GM21576 (cell line): Measurements from ENCODE around the gene FSD2.

ENCODE experiments used
- ATAC-seq: cut with Tn5 transposase; IDR thresholded peaks from one replicate; pipeline ENCODE4 v1.9.1; 2021; ENCODE audit warnings: mild to moderate bottlenecking, moderate library complexity; ENCODE audit not compliant: unreplicated experiment

FSD2 gene, protein sequence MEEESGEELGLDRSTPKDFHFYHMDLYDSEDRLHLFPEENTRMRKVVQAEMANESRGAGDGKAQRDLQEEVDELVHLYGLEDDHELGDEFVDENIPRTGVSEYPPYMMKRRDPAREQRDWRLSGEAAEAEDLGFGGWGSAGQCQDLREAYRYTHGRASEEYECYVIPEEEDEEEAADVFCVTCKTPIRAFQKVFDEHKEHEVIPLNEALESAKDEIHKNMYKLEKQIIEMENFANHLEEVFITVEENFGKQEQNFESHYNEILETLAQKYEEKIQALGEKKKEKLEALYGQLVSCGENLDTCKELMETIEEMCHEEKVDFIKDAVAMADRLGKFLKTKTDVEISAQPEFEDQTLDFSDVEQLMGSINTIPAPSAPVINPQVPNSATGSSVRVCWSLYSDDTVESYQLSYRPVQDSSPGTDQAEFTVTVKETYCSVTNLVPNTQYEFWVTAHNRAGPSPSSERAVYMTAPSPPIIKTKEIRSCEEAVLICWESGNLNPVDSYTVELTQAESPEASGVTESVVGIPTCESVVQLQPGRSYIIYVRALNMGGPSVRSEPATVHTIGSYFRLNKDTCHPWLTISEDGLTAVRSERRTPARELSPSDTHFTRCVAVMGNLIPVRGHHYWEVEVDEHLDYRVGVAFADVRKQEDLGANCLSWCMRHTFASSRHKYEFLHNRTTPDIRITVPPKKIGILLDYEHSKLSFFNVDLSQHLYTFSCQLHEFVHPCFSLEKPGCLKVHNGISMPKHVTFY

DNA sequence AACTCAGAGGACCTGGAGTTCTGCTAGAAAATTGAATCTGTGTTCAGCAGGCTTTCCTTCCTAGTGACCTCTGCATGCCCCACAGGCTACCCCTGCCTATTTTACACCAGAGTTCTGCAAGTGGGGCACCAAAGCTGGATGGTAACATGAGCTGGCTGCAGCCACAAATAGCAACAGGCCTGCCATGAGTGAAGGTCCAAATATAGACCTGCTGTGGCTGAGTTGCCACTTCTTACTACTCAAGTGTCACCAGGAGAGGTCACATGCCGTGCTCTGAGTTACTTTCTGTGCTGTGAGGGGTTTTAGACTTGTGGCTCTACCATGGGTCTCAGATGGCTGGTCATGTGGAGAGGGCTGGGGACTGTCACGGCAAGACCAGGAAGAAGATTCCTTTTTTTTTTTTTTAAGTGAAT, at the start of gene FSD2:
FSD2 (minus strand) TSS at position 76 of the 413 bp plus-strand sequence. CDS start 18,679 bp downstream, outside the sequence.
- ATAC-seq: peak; percentile 59

DNA sequence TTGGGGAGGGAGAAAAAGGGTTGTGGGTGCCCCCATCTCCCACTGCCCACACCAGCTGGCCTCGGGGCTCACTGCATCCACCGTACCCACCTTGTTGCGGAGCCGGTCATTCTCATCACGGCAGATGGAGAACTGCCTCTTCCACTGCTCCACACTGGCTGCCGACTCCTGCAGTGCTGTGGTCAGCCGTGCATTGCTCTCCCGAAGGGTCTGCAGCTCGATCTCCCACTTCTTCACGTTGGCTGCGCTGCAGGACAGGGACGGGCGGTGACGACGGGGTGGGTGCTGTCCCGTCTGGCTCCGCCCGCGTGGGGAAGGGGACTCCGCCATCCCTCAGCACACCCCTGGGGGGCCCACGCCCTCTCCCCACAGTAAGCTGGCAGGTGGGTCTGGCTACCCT, 48.7 kb upstream of the FSD2 start:
- ATAC-seq: no peak

DNA sequence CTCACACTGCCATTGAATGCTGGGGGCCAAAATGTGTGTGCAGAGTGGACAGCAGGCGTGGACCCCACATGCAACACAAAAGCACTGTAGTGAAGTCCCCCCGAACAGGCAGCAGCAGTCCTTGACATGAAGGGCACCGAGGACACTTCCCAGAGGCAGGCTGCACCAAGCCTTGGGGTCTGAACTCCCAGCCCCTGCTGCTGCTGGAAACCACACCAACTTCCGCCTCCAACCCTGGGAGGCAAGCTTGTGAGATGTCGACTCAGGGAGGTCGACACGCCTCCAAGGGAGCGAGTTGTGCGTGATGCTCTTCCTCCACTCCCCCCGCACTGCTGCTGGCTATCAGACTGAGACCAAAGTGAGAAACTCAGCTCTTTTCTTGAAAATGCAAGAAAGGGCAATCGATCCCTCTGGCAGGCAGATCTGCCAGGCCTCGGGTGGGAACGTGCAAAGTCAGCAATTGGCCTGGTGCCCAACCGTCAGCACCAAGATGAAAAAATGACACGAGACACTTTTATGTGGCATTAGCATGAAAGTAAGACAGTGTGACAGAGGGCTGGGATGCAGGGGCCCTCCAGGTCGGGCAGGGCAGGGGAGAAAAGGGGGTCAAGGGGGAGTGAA, 47.2 kb upstream of the FSD2 start:
- no peak for ATAC-seq

DNA sequence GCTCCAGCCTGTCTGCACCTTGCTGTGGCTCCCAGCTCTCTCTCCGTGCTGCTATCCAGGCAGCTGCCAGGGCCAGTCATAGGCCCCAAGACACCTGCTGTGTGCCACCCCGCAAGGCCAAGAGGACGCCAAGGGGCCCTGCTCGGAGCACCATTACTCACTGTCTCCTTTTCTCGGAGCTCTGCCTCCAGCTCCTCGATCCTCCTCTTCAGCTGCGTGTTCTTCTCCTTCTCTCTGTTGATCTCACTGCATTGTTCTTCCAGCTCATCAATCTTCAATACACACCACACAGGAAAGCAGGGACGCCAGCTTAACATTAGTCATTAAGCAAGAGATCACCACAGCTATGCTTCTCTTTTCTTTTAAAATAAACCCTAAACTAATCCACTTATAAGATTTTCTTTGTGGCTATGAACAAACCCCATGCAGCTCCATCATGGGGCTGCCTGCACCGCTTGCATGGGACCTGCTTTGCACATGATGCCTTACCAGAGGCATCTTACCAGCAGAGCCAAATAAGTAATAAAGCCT, 46.2 kb upstream of the FSD2 start:
- ATAC-seq: no peak

DNA sequence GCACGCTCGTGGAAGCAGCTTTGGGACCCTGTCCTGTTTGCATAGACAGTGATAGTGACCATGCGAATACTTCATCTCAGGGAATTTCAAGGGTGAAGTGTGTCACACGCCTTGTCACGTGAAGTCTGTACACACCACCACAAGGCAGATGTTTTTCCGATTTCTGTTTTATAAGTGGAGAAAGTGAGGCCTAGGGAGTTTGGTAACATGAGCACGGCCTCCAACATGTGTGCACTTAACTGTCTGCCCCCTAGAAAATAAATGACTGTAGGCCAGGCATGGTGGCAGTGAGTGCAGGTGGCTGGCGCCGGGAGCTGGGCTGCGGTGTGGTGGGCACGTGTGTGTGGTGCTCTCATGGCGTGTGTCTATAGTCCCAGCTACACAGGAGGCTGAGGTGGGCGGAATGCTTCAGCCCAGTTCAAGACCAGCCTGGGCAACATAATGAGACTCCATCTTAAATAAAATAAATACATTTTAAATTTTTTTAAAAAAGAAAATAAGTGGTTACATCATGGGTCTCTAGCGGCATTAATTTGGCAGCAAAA, 45.5 kb upstream of the FSD2 start:
- ATAC-seq: no peak

DNA sequence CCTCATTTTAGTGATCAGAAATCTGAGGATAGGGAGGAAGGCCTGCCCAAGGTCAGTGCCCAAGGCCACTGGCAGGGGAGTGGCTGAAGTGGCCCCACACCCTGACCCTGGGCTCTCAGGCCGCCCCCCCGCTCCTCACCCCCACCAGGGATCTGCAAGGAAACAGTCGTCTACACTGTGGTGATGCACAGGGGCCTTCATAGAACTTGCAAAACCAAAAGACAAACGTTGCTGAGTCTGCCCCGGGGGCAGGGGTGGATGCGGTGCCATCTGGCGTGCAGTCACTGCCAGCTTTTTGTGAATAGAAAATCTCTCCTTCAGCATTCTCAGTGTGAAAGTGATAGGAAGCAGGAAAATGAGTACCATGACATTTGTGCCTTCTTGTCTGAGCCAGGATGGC, 44.9 kb upstream of the FSD2 start:
- ATAC-seq: no peak

DNA sequence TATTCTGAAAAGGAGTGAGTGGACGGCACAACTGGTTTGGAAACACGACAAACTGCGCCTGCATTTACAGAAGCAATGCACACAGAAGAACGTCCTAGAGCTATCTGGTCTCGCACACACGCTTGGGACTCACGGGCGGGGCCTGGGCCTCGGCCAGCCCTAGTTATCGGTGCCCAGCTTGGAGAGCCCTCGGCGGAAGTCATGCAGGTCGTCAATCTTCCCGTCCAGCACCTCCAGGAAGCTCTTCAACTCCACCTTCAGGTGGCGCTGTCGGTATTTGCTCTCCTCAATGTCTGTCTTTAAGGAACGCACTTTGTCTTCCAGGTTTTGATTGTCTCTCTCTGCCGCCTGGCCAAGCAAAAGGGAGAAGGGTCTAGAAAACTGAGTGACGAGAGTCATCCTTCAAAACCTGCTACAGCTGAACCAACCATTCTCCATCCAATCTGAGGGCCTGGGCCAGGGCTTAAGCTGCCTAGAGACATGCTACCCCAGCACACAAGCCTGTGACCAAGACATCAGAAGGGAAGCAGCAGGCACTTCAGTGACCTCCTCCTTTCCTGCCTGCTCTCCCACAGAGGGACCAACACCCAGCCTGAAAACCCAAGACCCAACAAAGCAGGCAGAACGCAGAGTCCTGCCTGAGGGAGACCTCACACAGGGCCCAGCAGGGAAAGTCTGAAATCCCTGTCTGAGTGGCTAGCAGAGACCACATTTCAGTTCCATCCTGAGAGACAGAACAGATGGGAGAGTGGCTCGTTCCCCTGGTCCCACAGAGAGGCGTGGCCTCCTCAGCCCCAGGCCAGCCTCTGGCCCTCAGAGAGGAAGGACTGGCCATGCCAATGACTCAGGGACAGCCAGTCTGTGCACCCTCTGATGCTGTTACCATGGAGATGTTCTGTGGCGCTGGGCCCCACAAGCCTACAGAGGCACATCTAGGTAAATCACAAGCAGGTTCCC, 44.0 kb upstream of the FSD2 start:
- ATAC-seq: peak; percentile 71

DNA sequence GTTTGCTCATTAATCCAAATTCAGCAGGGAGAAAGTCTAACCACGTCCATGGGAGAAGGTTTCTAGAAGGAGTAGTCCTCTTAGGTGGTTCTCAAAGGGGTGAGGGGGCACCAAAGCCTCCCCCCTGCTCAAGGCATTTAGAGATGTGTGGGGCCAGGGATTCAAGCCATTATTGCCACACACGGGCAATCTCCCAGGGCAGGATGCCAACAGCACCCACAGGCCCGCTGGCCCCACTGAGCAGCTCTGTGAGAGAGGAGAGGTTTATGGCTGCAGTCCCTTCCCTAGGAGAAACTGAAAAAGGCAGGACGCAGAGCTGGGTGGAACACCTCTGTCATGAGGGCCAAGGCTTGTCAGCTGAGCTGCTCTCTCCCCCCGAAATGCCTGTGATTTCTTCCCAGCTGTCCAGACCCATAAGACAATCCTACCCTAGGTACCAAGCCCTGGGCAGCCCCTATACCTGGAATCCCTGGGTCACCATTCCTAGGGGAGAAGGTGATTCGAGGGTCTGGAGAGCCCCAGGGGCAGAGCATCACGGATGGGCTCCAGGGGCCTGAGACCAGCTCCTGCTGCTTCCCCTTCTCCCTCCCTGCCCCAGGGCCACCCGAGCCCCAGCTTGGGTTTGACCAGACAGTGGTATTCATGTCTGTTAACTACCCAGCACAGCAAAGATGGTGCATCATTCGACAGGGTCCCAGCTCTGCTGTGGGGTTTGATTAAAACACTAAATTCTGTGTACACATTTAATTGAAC, 42.5 kb upstream of the FSD2 start:
- no peak for ATAC-seq

DNA sequence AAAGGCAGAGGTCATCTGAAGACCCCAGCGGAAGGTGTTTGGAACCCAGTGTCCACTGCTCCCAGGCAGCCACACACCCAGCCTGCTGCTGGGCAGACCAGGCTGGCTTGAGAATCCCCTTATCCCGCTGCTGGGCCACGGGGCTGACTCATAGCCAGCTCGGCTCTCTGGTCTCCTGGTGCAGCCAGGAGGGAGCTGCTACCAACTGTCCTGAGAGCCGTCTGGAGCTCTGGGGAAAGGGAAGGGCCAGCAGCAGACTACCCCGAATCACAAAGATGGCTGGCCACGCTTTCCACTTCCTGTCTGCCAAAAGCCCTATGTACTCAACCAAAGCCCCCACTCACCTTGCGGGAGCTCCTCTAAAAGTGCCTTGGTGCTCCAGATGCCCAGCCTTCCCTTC, 41.8 kb upstream of the FSD2 start:
- no peak for ATAC-seq

DNA sequence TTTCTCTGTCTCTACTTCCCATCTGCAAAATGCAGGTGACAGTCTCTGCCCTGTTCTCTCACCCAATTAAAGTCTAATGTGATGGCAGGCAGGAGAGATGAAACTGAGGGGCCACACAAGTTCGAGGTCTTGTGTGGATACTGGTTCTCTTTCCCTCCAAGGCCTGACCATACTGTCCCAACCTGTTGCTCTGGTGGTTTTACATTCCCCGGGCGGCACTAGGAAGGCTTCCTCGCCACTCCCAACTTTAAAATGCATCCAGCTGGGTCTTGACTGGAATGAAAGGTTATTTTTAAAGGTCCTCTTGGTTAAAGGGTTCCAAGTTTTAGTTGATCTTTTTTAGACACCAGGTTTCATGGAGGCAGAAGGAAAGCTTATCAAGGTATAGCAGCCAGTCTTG, 40.8 kb upstream of the FSD2 start:
- no peak for ATAC-seq

DNA sequence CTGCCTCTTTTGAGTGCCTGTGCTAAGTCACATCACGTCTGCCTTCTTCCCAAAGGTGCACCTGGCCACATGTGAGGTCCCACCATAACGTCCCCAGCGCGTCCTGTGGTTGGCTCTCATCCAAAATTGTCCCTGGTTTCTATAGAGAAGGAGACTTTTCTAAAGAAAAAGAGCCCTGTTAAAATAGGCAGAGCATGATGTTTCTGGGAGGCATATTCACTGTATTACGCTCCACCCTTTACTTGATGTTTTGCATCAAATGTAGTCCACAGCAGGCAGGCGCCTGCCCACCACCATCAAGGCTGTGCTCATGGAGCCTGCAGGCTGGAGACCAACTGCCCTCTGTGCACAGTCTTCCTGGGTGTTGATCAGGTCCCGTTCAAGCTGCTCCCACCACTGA, 39.8 kb upstream of the FSD2 start:
- no peak for ATAC-seq

DNA sequence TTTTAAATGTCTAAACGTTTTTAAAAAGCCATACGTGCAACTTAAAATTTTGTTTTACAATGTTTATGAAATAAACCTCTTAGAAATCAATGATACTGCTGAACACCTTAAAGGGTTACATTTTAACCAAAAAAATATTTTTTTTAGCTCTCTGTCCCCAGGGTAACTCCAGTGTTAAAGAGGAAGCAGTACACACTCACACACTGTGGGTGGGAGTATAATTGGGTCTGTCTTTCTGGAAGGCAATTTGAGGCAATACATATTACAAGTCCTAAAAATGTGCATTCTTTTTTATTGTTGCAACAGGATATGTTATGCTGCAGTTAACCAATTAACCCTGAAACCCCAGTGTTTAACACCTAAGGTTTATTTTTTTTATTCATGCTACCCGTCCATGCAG, 37.7 kb upstream of the FSD2 start:
- no peak for ATAC-seq

DNA sequence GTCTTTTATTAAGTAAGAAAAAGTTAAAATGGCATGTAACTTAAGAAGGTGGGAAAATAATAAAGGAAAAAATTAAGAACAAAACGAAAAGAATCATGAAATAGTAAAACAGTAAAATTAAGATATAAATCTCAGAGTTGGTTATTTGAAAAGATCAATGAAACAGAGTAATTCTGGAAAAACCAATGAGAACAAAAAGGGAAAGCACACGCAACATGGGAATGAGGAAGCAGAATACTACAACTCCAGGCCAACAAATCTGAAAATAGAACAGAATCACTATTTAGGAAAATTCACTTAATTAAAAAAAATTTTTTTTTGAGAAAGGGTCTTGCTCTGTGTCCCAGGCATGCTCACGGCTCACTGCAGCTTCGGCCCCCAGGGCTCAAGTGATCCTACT, 34.3 kb upstream of the FSD2 start:
- no peak for ATAC-seq

DNA sequence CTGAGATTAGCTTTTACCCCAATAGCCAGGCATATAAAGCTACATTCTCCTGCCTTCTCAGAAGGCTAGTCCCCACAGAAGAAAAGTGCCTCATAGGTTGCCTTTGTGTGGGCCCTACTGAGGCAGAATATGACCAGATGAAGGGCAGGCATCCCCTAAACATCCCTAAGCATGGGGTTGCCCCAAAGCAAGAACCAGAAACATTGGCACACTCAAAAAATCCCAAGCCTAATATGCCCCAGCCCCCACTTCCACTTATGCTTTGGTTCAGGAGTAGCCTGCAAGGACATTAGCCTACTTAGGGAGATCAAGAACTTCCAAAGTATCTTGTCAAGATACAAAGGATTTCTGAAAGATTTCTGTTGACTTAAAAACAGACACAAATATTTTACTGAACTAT, 33.3 kb upstream of the FSD2 start:
- ATAC-seq: no peak

DNA sequence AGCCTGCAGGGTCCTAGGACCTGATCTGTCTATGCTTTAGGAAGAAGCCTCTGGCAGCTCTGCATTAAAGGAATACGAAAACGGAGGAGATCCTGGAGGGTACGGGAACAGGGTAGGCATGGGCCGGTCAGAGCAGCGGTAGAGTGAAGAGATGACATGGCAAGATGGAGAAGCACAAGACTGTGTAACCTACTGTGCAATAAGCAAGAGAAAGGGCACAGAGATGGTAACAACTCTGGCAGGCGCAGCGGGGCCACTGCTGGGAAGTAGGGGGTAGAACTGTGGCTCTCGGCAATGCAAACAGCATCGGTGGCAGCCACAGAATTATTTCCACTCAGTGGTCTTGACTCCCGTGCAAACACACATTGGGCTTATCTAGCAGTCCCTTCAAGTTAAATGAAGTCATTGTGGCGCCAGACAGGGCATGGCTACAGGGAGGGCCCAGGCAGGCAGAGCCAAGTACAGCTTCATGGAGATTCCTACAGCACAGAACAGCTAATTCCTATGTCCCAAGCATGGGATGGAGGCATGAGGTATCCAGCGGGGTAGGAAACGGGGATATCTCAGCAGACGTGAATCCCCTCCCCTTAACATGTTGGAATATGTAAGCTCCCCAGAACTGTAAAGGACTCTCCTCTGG, 32.3 kb upstream of the FSD2 start:
- no peak for ATAC-seq

DNA sequence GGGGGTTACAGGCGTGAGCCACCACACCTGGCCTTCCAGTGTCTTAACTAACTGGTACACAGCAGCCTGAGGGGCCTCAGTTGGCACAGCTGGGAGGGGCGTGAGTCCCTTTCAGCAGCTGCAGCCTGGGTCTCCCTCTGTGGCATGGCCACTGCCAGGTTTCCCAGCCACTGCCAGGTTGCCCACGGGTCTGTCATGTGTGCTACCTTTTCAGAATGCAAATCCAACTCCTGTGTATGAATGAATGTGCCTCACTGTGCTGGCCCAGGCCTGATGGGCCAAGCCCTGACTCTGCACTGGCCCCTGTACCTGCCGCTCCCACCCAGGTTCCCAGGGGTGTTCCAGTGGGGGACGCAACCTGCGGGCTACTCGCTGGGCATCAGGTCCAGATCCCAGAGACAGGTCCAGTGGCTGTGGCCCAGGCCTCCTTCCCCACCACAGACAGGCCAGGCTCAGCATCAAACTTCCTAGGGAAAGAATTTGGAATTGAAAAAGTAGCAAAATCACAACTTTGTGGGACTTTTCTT, 29.6 kb upstream of the FSD2 start:
- no peak for ATAC-seq

DNA sequence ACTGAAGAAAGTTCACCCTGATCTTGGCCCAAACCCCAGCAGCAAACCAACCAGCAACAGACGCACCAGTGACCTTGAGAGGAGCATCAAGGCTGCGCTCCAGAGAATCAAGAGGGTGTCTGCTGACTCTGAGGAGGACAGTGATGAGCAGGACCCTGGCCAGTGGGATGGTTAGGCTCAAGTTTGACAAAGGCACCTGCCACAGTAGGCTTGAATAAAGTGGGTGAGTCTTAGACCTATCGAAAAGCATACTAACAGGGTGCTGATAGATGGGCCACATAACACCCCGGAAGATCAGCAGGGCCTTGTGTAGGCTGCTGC, 27.5 kb upstream of the FSD2 start:
- ATAC-seq: no peak

DNA sequence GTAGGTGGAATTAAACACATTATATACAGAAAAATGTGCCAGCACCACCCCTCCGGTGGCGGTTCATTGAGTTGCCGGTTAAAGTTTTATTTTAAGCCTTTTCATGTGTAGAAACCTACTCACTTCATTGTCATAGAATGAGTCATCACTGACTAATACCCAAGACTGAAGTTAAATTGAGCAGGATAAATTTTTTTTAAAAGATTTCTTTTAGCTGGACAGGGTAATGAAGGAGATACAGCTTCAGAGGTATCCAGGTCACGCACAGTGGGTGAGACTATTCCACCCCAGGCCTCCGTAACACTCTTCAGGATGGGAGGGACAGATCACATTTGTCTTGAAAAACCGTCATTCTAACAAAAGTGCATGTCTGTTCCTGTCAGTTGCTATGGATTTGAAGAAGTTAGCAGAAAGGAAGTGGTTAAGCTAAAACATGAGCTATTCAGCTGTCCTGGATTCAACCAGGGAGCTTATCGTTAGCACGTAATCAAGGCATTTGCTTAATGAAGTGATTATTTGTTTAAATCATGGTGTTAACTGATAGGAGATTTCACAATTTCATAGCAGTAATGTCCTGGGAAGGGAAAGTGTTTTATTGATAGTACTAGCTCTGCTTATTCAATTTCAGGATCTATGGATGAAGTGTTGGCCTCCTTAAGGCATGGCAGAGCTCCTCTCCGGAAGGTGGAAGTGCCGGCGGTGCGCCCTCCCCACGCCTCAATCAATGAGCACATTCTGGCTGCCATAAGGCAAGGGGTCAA, 26.9 kb upstream of the FSD2 start:
- peak; percentile 84 for ATAC-seq
